ENCODE measurements around the gene TRIM63.
"Not testable (repeated sequence)": the region's sequence is repeated elsewhere in the genome, so short reads cannot be mapped to it uniquely, and the experiment has no call there.

The TRIM63 gene

GRCh38 chr1:26067432-26067911, at the start of gene TRIM63:
Gene TRIM63, minus strand, starts transcription at chr1:26067630. Its CDS starts 136 bp downstream, at chr1:26067494.
- DNase-seq: no peak

DNA sequence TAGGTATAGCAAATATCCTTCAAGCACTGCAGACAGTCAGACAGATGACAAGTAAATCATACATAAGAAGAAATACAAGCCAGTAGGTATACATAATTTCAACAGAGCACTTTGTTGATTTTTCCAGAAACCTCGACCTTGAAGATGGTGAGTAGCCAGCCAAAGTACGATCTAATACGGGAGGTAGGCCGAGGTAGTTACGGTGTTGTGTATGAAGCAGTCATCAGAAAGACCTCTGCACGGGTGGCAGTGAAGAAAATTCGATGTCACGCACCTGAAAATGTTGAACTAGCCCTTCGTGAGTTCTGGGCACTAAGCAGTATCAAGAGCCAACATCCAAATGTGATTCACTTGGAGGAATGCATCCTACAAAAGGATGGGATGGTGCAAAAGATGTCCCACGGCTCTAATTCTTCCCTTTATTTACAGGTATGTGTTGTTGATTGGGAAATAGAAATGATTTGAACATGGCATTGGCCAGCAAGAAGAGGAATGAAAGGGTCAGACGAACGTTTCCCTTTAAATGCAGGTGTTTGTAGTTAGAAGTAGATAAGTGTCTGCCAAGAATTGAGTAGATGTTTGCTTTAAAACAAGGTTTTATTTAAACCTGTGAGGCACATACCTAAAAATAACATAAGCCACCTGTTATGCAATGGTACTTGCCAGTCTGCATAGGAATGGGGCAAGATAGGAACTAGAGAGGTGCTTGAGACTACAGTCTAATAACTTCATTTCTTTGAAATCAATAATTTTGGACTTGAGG, 46.9 kb upstream of the TRIM63 start:
- DNase-seq: no peak

GRCh38 chr1:26112407-26112775, 45.0 kb upstream of the TRIM63 start:
- no peak for DNase-seq

- DNase-seq: peak; percentile 95
Observed at GRCh38 chr1:26111530-26112406, 44.3 kb upstream of the TRIM63 start, which contains the start of gene PDIK1L. Gene PDIK1L, plus strand, starts transcription at chr1:26111824. Its CDS starts 2,485 bp downstream, at chr1:26114309.

DNA sequence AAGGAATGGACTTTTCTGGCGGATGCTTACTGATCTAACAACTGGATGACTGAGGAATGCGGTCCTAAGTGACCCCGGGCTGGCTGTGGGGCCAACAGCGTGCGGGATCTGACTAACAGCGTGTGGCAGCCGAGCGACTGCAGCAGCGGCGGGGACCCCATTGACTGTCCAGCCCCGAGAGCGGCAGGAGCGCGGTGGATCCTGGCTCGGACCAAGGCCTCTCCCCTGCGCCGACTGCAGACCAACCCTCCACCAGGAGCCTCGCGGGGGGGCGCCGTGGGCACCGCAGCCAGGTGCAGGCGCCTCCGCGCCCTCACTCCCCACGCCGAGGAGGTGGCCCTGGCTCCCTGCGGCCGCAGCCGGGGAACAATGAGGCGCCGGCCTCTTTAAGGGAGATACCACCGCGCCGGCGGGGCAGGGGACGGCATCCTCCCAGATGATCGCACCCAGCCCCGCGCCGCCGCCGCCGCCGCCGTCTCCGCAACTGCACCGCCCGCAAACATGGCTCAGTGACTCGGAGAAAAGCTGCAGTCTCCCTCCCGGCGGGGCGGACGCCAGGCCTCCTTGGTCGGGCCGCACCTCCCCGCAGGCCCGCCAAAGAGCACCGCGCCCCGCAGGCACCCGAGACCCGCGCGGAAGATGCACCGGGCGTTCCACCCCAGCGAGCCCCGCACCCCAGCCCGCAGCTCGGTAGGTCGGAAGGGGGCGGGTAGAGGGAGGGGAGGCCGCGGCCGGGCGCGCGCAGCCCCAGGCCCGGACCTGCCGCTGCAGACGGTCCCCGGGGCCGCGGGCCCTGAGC, 43.5 kb upstream of the TRIM63 start:
- DNase-seq: peak; percentile 75 to 78

GRCh38 chr1:26109229-26110164, 42.1 kb upstream of the TRIM63 start:
- DNase-seq: no peak

GRCh38 chr1:26105226-26105548, 37.8 kb upstream of the TRIM63 start:
- DNase-seq: not testable (repeated sequence)

DNA sequence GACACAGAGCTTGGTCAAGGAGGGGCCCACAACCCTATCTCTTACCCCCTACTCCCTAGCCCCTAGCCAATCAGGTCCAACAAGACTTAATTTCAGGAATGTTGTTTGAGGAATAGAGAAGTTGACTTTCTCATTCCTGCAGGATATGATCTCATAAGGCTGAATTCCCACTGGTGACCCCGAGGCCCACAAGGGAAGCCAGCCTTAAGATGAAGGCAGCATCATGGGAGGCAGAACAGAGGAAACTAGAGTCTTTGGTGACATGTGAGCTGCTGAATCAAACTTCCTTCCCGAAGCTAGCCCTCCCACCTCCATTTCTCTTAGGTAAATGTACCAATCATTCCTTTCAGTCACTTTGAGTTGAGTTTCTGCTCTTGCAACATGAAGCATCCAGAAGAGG, 35.1 kb upstream of the TRIM63 start:
- no peak for DNase-seq

DNA sequence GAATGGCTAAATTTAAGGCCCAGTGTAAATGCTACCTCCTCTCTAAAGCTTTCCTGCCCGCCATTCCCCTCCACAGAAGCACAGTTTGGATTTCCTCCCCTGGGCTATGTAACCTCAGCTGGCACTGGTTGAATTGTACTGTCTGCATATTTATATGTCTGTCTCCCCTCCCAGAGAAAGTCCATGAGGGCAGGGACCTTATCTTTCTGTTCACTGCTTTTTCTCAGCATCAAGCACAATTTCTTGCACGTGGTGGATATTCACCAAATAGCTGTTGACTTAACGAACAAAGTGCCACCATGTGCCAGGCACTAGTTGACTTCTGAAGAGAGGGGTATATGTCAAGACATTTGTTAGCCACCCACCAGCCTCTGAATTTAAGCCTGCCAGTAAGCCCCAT, 34.7 kb upstream of the TRIM63 start:
- DNase-seq: no peak

DNA sequence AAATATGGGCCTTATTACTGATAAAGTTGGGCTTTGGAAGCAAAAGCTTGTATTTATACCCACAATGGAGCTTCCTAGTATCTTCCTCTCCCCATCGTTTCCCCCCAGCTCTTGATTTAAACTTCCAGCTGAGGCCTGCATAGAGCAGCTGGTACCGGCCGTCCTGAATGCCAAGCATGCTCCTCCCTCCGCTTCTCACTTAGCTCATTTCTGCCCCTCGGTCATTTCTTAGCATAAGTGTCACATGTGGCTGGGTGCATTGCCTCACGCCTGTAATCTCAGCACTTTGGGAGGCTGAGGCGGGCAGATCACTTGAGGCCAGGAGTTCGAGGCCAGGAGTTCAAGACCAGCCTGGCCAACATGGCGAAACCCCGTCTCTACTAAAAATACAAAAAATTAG, 32.8 kb upstream of the TRIM63 start:
- not testable (repeated sequence) for DNase-seq

GRCh38 chr1:26099780-26100179, 32.4 kb upstream of the TRIM63 start:
- no peak for DNase-seq

DNA sequence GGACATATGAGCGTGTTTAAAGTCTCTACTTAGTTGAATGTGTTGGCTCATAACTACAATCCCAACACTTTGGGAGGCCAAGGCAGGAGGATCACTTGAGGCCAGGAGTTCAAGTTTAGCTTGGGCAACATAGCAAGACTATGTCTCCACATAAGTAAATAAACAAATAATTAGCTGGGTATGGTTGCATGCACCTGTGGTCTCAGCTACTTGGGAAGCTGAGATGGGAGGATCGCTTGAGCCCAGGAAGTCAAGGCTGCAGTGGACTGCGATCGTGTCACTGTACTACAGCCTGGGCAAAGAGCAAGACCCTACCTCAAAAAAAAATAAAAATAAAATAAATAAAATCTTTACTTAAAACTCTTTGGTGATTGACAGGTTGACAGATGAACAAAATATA, 31.2 kb upstream of the TRIM63 start:
- no peak for DNase-seq

GRCh38 chr1:26097696-26098095, 30.3 kb upstream of the TRIM63 start:
- DNase-seq: no peak

GRCh38 chr1:26096471-26096870, 29.0 kb upstream of the TRIM63 start:
- no peak for DNase-seq

DNA sequence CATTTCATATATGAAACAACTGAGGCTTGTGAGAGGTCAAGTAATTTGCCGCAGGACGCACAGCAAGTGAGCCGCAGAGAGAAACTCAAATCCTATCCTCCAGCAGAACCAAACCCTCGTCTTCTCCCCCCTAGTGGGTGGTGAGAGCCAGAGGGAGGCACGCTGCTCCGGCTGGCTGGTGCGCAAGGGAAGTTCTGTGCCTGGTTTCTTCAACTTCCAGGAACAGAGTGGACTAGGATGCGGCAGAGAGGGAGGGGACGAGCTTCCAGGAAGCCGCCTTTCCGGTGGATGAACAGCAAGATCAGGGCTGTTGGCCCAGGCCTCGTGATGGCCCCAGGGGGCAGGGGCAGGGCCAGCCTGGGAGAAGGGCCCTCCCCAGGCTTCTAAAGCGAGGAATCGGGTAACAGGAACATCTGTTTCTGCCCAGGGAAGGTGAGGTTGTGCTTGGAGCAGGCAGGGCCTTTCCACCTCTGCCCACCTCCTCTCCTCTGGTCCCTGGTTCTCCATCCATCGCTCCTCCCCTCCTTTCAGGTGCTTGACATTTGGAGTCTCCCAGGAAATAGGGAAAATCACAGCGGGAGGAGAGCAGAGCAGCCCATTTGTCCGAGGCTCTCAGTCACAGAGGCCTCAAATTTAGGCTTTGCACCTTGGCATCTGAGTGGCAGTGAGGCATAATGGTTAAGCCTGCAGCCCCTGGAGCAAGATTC, 27.4 kb upstream of the TRIM63 start:
- DNase-seq: no peak

DNA sequence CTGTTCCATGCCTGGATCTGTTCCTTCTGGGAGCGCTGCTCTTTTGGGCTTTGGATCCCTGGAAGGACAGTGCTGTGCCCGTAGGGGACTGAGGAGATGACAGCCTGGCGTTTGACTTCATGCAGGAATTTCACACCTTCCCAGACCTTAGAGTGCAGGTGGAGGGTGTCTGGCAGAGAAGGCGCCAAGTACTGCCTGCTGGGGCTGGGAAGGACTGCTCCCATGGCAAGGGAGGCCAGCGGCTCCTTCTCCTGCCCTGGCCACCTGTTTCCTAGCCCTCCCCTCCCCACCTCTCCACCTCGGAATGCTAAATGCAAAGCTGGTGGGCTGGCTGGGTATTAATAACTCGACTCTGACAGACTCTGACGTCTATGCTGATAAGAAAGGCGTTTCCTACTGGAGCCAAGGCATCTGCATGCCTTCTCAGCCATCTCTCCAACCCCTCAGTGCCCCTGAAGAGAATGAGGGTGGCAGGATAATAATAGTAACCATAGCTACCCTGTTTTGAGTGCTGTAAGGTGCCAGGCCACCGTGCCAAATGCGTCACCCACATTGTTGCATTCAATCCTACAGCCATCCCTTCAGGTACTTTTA, 26.7 kb upstream of the TRIM63 start:
- no peak for DNase-seq

- not testable (repeated sequence) for DNase-seq
Observed at GRCh38 chr1:26093569-26093968, 26.1 kb upstream of the TRIM63 start.

- DNase-seq: no peak
Observed at GRCh38 chr1:26092422-26092821, 25.0 kb upstream of the TRIM63 start.

GRCh38 chr1:26090893-26091292, 23.5 kb upstream of the TRIM63 start:
- no peak for DNase-seq

DNA sequence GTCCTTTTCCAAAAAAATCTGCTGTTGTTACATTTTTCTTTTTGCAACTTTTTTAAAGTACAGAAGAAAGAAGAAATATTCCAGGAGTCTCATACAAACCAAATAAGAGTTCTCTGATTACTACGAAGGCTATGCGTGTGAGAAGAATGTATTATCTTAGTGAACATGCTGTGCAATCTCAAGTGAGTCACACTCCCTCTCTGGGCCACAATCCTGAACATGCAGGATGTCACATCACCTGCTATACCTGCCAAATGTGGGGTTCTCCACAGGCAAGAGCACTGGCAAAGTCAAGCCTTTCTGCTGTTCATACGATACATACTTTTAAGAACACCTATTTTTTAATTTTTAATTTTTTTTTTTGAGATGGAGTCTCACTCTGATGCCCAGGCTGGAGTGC, 21.7 kb upstream of the TRIM63 start:
- DNase-seq: no peak

- DNase-seq: no peak
Observed at GRCh38 chr1:26084844-26085243, 17.4 kb upstream of the TRIM63 start.
